HFFc6 (cell line): Measurements from ENCODE around the gene JPH2. TPM values are rescaled to one million over a fixed set of nuclear protein-coding genes. Genes with fewer than 3 reads are reported as not detected.

ENCODE experiments used
- DNase-seq: peaks from one replicate; pipeline ENCODE4 v3.0.0-alpha.2; 2018
- H3K27ac Mint-ChIP-seq: 2 replicates; pipeline ENCODE4 v1.8.0; 2020; ENCODE audit warnings: mild to moderate bottlenecking, mixed read lengths
- H3K27me3 Mint-ChIP-seq: 2 replicates; pipeline ENCODE4 v1.8.0; 2021; ENCODE audit warnings: mild to moderate bottlenecking, moderate library complexity, mixed read lengths; ENCODE audit not compliant: insufficient read depth
- H3K36me3 Mint-ChIP-seq: 2 replicates; pipeline ENCODE4 v1.8.0; 2021; ENCODE audit warnings: low read depth, mixed read lengths
- H3K4me1 Mint-ChIP-seq: 2 replicates; pipeline ENCODE4 v1.8.0; 2020; ENCODE audit warnings: low read depth, mixed read lengths
- H3K4me3 Mint-ChIP-seq: 2 replicates; pipeline ENCODE4 v1.8.0; 2020; ENCODE audit warnings: mild to moderate bottlenecking, moderate library complexity, mixed read lengths
- H3K9me3 Mint-ChIP-seq: 2 replicates; pipeline ENCODE4 v1.8.0; 2020; ENCODE audit warnings: mild to moderate bottlenecking, mixed read lengths
- total RNA-seq, 6 experiments: library from RNA; stranded (reverse); fragmentation: NEBNext Ultra II Directional; extraction: Animal tissue kit (Norgen Biotek cat#: 25700); gene quantifications; 2 replicates in 1 of 6; 3 replicates in 5 of 6; pipeline ENCODE4 v1.2.3, GENCODE V29; 2021
- TF ChIP-seq, protein P1 (sequence below): fragments of 200-600 bp; sonication (generic); IDR thresholded peaks from 2 replicates; pipeline ENCODE4 v1.5.0; 2021; ENCODE audit warnings: antibody characterized with exemption, mild to moderate bottlenecking

The JPH2 gene
- total RNA-seq, 6 experiments from 2014 or later: 9.7 to 14.4 (median 13.5) TPM

DNA sequence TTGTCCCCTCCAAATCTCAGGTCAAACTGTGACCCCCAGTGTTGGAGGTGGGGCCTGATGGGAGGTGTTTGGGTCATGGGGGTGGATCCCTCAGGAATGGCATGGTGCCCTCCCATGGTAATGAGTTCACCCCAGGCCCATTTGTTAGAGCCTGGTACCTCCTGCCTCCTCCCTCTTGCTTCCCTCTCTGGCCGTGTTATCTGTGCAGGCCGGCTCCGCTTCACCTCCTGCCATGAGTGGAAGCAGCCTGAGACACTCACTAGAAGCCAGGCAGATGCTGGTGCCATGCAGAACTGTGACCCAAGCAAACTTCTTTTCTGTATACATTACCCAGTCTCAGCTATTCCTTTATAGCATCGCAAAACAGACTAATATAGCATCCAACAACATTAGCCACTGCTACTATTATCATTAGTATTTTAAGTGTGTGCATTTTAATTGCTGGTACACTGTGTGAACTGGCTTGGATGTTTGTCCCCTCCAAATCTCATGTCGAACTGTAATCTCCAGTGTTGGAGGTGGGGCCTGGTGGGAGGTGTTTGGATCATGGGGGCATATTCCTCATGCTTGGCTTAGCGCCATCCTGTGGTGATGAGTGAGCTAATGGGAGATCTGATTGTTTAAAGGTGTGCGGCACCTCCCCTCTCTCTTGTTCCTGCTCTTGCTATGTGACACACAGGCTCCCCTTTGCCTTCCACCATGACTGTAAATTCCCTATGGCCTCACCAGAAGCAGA lies 35.8 kb upstream of the JPH2 start:
- DNase-seq: no peak
- TF ChIP-seq, protein P1, sequence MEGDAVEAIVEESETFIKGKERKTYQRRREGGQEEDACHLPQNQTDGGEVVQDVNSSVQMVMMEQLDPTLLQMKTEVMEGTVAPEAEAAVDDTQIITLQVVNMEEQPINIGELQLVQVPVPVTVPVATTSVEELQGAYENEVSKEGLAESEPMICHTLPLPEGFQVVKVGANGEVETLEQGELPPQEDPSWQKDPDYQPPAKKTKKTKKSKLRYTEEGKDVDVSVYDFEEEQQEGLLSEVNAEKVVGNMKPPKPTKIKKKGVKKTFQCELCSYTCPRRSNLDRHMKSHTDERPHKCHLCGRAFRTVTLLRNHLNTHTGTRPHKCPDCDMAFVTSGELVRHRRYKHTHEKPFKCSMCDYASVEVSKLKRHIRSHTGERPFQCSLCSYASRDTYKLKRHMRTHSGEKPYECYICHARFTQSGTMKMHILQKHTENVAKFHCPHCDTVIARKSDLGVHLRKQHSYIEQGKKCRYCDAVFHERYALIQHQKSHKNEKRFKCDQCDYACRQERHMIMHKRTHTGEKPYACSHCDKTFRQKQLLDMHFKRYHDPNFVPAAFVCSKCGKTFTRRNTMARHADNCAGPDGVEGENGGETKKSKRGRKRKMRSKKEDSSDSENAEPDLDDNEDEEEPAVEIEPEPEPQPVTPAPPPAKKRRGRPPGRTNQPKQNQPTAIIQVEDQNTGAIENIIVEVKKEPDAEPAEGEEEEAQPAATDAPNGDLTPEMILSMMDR: peak; percentile 25; the same call in 1 of the 2 replicates
- H3K9me3 Mint-ChIP-seq: no peaks in the 10 kb centered on the region
- no peak overlapping the region for H3K27ac Mint-ChIP-seq
- peaks cover 5% of the 10 kb centered on the region for H3K27me3 Mint-ChIP-seq
- H3K4me3 Mint-ChIP-seq: no peak overlapping the region
- no peaks in the 10 kb centered on the region for H3K36me3 Mint-ChIP-seq
- no peaks in the 10 kb centered on the region for H3K4me1 Mint-ChIP-seq

DNA sequence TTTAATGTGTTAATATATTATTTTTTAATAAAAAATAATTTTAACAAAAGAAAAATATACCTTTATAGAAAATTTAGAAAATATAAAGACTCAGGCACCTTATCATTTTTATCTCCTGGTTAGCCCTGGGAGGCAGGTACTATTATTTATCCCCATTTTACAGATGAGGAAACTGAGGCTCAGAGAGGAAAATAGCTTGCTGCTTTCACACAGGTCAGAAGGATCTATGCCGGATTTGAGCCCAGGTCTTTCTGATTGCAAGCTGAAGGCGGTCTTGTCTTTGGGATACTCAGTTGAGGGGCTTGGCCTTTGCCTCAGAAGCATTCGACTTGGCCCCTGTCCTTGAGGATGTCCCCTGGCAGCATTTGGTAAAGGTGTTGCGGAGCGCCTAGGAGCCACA lies 35.0 kb upstream of the JPH2 start:
- no peak overlapping the region for H3K4me3 Mint-ChIP-seq
- peaks cover 2% of the 10 kb centered on the region for H3K27me3 Mint-ChIP-seq
- DNase-seq: no peak
- H3K27ac Mint-ChIP-seq: no peak overlapping the region
- no peaks in the 10 kb centered on the region for H3K9me3 Mint-ChIP-seq
- no peaks in the 10 kb centered on the region for H3K36me3 Mint-ChIP-seq
- TF ChIP-seq, protein P1: no peak
- peaks cover 6% of the 10 kb centered on the region; the same call in 1 of the 2 replicates for H3K4me1 Mint-ChIP-seq

DNA sequence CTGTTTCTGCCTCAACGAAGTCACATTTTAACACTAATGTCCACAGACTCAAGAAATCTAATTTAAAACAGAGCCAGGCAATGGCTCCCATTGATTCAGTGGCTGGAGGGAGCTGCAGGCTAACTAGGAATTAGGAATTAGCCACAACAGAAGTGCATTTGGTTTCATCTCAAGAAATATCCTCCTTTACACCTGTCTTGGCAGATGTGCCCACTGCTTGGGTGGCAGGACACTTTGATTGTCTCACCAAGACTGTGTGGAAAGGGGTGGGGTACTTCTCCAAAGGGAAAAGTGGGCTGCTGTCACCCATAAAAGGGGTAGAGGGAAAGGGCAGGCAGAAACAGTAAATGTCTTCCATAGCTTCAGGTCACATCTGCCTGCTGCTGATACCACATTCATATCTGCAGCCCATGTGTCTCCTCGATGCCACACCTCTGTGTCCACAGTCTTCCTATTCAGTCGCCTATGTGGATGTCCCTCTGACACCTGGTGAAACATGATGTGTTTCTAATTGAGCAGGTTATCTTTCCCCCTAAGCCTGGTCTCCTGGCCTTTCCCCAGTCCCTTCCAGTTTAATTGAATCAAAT lies 34.5 kb upstream of the JPH2 start:
- Mint-ChIP-seq H3K4me1 (peaks cover 6% of the 10 kb centered on the region; the same call in 1 of the 2 replicates), H3K27ac (no peak overlapping the region), H3K36me3 (no peaks in the 10 kb centered on the region), H3K9me3 (no peaks in the 10 kb centered on the region), H3K27me3 (peaks cover 2% of the 10 kb centered on the region), H3K4me3 (no peak overlapping the region)
- TF ChIP-seq, protein P1: no peak
- no peak for DNase-seq

DNA sequence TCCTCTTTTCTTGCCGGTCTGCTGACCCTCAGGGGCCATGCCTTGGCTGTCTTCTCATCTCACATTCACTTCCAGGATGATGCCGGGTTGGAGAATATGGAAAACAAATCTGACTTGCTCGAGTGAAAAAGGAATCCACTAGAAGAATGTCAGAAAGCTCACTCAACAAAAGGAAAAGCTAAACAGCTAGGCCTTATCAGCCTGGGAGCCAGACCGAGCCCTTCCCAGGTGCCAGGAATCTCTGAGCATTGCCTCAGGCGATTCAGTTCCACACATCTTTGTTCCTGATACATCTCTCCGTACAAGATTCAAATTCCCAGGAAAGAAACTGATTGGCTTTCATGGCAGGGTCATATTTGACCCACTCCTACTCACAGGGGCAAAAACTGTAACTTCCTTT lies 32.8 kb upstream of the JPH2 start:
- no peak for DNase-seq
- Mint-ChIP-seq H3K27ac (no peak overlapping the region), H3K36me3 (no peaks in the 10 kb centered on the region), H3K27me3 (peaks cover 2% of the 10 kb centered on the region), H3K4me3 (no peak overlapping the region), H3K9me3 (no peaks in the 10 kb centered on the region), H3K4me1 (peaks cover 11% of the 10 kb centered on the region)
- TF ChIP-seq, protein P1: no peak

DNA sequence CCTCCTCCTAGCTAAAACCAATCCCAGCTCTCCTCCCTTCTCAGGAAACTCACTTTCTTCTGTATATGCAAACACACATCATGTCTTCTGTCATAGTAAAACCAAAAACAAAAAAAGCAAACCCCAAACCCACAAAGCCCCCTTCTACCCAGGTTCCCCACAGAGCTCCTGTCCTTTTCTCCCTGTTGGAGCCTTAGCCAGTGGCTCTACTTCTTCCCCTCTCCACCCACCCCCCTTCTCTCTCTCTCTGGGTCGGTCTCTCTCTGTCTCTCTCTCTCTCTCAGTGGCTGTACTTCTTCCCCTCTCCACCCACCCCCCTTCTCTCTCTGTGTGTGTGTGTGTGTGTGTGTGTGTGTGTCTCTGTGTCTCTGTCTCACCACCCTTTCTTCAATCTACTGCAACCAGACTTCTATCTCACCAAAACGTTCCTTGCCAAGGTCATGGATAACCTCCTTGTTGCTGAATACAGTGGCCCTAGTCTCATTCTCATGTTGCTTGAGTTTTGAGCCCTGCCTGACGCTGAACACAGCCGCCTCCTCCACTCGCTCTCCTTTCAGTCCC lies 32.3 kb upstream of the JPH2 start:
- TF ChIP-seq, protein P1: no peak
- H3K36me3 Mint-ChIP-seq: no peaks in the 10 kb centered on the region
- no peak for DNase-seq
- H3K27ac Mint-ChIP-seq: no peak overlapping the region
- H3K27me3 Mint-ChIP-seq: no peaks in the 10 kb centered on the region; the same call in 1 of the 2 replicates
- no peaks in the 10 kb centered on the region for H3K9me3 Mint-ChIP-seq
- H3K4me1 Mint-ChIP-seq: peaks cover 11% of the 10 kb centered on the region
- H3K4me3 Mint-ChIP-seq: no peak overlapping the region
